ENCODE data around the gene NOP9. TPM values are rescaled to one million over a fixed set of nuclear protein-coding genes. Genes with fewer than 3 reads are reported as not detected.

NOP9 gene
- polyA plus RNA-seq, 1 donor from 2014 or later: 1.6 TPM

DNA sequence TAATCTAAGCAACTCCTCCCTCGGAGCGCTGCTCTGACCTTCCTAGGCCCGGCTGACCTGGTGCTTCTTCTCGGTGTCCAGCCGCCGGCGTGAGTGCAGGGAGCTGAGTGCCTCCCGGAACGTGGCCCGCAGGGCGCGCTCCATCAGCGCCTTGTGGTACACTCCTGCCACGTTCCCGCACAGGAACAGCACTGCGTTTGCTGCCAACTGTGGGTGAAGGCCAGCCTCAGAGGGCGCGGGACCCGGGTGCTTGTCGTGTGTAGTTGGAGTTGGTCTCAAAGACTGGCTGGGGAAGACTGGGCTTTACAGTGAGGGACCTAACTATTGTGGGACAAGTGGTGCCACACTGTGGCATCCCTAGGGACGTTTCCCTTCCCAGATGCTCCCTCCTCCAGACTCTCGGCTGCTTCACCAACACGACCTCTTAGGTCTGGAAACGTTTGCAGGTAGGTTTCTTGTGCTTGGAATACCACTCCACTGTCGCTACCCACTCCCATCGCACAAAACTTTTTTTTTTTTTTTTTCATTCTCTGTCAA is 32.1 kb downstream of the NOP9 start:
- peaks cover 6 to 19% (median 17%) of the 10 kb centered on the region in 3 donors for H3K4me1 Mint-ChIP-seq
- H3K36me3 Mint-ChIP-seq: peaks cover 5% of the 10 kb centered on the region

DNA sequence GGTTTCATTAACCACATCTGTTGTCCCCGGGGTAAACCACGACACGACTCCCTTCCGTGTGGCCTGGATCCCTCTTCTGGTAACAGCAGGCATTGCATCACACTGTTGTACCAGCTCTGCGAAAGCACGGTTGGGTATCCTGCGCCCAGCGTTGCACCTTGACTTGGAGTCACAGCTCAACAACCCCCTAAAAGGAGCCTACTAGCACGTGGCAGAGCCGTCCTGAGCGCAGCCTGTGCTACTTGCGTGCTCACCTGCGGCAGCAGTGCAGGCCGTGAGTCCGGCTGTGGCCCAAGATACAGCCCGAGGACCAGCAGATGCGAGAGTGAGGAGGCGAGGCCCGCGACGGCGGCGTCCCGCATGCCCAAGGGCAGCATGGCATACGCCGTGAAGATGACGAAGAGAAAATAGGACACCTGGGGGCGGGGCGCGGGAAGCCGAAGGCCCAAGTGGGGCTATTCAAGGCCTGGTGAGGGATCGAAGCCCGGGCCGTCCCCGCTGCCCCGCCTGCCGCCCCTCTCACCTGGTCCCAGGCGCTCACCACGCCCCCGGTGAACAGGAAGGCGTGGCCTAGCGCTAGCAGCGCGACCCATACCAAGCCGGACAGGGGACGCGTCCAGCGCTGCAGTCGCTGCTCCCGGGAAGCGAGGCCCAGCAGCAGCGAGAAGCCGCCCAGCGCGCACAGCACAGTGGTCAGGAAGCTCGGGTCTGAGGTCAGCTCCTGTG is 32.8 kb downstream of the NOP9 start:
- no peaks in the 10 kb centered on the region for H3K9me3 Mint-ChIP-seq
- peak overlapping the region; percentile 3 to 94 (median 59) for H3K27ac Mint-ChIP-seq
- H3K4me1 Mint-ChIP-seq: peaks cover 6 to 17% (median 17%) of the 10 kb centered on the region in 3 donors
- peak overlapping the region; percentile 70 to 92 (median 88) for H3K4me3 Mint-ChIP-seq
- peaks cover 5% of the 10 kb centered on the region for H3K36me3 Mint-ChIP-seq
- peaks cover 30% of the 10 kb centered on the region for H3K27me3 Mint-ChIP-seq

More for the DNA sequence above, 32.1 kb downstream of the NOP9 start:
- peak overlapping the region; percentile 70 to 92 (median 88) for H3K4me3 Mint-ChIP-seq
- no peaks in the 10 kb centered on the region for H3K9me3 Mint-ChIP-seq
- peak overlapping the region; percentile 3 to 94 (median 59) for H3K27ac Mint-ChIP-seq
- peaks cover 31% of the 10 kb centered on the region for H3K27me3 Mint-ChIP-seq

DNA sequence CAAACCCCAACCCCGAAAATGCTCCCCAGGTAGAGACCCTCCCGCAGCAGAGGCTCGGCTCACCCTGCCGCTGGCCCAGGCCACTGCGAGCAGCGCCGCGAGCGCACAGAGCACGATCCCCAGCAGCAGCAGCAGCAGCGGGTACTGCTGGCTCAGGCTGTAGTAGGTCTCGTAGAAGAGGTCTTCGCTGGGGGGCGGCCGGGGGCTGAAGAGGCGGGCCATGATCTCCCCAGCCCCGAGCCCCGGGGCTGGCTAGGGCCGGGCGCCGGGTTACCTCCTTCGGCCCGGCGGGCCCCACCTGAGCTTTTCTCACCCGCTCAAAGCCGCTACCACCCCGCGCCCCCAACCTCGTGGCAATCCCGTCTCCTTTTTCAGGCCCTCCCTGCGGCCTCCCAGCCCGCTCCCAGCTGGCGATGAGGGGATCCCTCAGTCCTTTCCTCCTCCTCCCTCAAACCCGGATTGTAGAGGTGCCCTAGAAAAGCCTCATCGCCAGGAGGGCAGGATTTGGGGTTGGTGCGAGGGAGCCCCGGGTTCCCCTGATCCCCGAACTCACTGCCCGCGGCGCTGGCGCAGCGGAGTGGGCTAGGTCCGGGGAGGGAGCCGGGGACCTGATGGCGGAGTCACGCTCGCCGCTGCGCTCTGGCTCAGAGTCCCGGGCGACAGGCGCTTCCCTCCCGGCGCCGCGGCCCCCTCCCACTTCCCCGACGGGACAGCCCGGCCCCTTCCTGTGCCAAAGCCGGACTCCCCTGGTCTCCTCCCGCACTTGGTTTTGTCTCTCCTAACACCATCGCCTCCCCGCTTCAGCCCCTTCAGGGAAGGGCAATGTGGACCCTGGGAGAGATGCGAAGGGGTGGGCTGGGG is 35.0 kb downstream of the NOP9 start, which contains the start of gene ADCY4:
ADCY4 (minus strand) TSS at position 641 of the 861 bp plus-strand sequence; CDS start at position 222, 419 bp downstream.
- Mint-ChIP-seq H3K4me1 (peaks cover 8 to 27% (median 21%) of the 10 kb centered on the region in 3 donors), H3K36me3 (peaks cover 5% of the 10 kb centered on the region)

DNA sequence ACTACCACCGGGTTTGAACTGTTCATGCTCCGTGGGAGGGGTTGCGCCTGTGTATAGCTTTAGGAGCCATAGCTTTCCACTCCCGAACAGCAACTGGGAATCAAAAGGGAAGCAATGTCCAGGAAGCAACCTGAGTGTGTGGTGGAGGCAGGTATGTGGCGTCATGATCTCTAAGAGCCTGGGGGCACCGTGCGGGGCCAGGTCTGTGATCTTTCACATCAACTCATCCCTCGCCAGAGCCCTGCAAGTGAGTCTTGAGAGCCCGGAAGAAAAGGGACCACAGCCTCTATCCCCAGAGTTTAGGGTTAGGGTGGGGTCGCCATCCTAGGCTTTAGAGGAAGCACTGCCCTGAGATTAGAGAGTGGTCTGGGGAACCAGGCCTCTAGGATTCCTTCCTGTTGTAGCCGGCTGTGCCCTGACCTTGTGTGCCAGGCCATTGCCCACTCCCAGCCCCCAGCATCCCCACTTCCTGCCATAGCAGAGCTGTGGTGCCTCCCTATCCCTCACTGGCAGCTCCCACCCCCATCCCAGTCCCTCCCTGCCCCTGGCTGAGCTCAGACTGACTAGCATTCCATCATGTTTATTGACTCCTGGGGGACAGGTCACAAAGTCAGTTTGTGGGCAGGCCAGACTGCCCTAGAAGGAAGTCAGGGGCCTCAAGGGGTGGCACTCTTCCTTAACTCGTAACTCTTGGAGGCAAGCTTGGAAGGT is 36.0 kb downstream of the NOP9 start:
- H3K27me3 Mint-ChIP-seq: peaks cover 28% of the 10 kb centered on the region

More for the DNA sequence above, 35.0 kb downstream of the NOP9 start, which contains the start of gene ADCY4:
- peaks cover 28% of the 10 kb centered on the region for H3K27me3 Mint-ChIP-seq
- no peaks in the 10 kb centered on the region for H3K9me3 Mint-ChIP-seq
- H3K4me3 Mint-ChIP-seq: peak within 1 kb of the TSS; percentile 34 to 81 (median 62)
- H3K27ac Mint-ChIP-seq: peak within 1 kb of the TSS in 2 of 3 donors; percentile 39 to 53

DNA sequence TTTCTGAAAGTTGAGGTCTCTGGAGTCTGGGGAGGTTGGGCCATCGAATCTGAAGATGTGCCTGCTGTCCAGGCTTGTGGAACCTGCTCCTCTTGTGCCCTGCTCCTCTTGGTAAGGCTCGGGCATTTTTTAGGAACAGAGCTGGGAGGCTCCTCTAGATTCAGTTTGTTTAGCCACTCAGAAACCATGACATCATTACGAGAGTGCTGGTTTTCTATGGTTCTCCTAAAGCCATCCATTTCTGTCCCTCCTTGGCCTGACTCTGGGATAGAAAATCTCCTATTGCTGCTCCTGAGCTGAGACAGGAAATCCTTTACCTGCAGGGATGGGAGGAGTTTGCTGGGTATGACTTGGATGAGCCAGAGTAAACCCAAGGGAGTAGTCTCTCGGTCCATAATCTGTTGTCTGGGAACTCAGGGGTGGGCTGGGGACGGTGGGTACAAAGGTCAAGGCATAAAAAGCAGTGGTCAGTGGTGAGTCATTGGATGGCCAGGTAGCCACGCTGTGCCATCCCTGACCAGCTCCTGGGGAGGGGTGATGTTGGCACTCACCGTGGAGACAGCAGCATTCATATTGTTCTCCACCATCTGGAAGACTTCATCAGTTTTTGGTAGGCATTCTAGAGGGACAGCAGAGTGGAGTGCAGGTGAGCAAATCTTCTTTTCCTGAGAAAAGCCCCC is 37.6 kb downstream of the NOP9 start:
- H3K9me3 Mint-ChIP-seq: no peaks in the 10 kb centered on the region
- H3K4me3 Mint-ChIP-seq: peak overlapping the region in 3 of 4 donors; percentile 25 to 96 (median 59)
- H3K36me3 Mint-ChIP-seq: peaks cover 5% of the 10 kb centered on the region
- peaks cover 9 to 21% (median 21%) of the 10 kb centered on the region in 3 donors for H3K4me1 Mint-ChIP-seq
- peaks cover 25% of the 10 kb centered on the region for H3K27me3 Mint-ChIP-seq
- no peak overlapping the region for H3K27ac Mint-ChIP-seq

More for the DNA sequence above, 36.0 kb downstream of the NOP9 start:
- peaks cover 5% of the 10 kb centered on the region for H3K36me3 Mint-ChIP-seq
- peak overlapping the region in 2 of 4 donors; percentile 34 to 76 for H3K4me3 Mint-ChIP-seq
- H3K9me3 Mint-ChIP-seq: no peaks in the 10 kb centered on the region
- no peak overlapping the region for H3K27ac Mint-ChIP-seq
- peaks cover 13 to 26% (median 25%) of the 10 kb centered on the region in 3 donors for H3K4me1 Mint-ChIP-seq

DNA sequence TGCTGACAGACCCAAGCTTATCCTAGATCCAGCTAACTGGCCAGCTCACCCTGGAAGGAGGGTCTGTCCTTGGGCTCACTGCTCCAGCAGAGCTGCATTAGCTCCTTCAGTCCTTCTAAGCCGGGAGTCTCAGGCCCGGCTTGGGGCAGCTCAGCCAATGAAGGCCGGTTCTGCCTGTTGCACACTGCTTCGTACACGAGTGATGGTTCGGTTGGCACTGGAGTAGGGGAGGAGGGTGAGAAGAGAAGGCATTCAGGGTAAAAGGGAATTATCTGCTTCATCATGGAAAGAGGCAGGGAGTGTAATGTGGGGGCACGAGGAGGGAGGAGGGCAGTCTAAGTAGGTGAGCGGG is 38.1 kb downstream of the NOP9 start:
- Mint-ChIP-seq H3K9me3 (no peaks in the 10 kb centered on the region), H3K27ac (no peak overlapping the region), H3K36me3 (peaks cover 5% of the 10 kb centered on the region), H3K27me3 (peaks cover 19% of the 10 kb centered on the region), H3K4me1 (peaks cover 7 to 19% (median 18%) of the 10 kb centered on the region in 3 donors), H3K4me3 (peak overlapping the region in 2 of 4 donors; percentile 25 to 96)

DNA sequence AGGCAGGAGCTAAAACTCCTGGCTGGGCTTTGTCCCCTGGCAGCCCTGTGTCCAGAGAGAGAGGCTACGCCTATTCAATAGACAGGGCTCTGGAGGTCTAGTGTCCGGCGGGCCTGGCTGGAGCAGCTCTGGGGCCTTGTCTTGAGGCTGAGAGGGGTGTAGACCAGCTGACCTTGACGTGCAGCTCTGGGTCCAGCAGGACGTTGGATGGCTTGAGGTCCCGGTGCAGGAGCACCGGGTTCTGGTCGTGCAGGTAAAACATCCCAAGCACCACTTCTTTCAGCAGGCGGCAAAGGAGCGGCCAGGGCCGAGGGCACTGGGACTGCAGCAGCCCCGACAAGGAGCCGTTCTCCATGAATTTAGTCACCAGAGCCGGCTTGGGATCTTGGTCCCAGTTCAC is 39.2 kb downstream of the NOP9 start:
- Mint-ChIP-seq H3K4me3 (peak overlapping the region; percentile 94 to 98 (median 96)), H3K27ac (peak overlapping the region in 1 of 3 donors; percentile 94), H3K9me3 (no peaks in the 10 kb centered on the region), H3K27me3 (peaks cover 11% of the 10 kb centered on the region), H3K36me3 (peaks cover 5% of the 10 kb centered on the region), H3K4me1 (peaks cover 7 to 17% (median 17%) of the 10 kb centered on the region in 3 donors)

DNA sequence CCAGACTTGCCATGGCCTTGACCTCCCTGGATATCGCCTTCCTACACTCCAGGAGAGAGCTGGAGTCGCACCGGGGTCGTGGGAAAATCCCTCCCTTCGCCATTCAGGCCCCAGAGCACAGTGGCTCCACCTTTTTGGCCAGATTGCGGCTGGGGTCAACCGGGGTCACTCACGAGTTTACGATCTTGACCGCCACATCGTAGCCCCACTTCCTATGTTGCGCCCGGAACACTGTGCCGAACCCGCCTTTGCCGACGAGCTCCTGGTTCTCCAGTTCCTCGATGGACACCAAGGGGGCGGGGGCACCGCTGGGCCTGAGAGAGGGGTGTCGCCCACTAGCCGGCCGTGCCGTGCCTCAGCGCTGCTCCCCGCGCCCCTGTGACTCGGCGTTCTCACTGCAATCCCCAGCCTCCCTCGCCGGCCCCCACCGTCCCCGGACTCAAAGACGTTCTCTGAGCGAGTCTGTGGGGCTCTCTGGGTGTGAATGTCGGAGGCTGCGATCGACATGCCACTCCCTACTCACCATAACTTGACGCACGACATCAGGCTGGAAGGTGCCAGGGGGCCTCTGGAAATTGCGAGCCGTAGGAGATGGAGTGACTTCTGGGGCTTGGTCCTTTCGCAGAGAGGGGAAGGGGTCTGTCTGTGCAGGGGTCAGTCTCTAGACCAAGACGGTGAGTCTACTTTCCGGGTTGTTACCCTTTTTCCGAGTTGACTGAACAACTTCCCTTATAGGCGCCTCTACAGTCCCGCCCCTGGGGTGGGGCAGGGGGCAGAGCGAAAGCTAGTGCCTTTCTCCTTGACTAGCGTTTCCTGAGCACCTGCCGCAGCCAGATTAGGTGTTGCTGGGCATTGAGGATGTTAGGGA is 39.9 kb downstream of the NOP9 start, which contains the start of gene RIPK3:
RIPK3 (minus strand) TSS at position 708 of the 868 bp plus-strand sequence; CDS start at position 543, 165 bp downstream.
- peak within 1 kb of the TSS; percentile 75 to 94 (median 91) for H3K27ac Mint-ChIP-seq
- H3K4me1 Mint-ChIP-seq: peaks cover 7 to 14% (median 14%) of the 10 kb centered on the region in 3 donors
- peaks cover 5% of the 10 kb centered on the region for H3K36me3 Mint-ChIP-seq
- peaks cover 7% of the 10 kb centered on the region for H3K27me3 Mint-ChIP-seq
- H3K9me3 Mint-ChIP-seq: no peaks in the 10 kb centered on the region
- H3K4me3 Mint-ChIP-seq: peak within 1 kb of the TSS; percentile 94 to 98 (median 96)

DNA sequence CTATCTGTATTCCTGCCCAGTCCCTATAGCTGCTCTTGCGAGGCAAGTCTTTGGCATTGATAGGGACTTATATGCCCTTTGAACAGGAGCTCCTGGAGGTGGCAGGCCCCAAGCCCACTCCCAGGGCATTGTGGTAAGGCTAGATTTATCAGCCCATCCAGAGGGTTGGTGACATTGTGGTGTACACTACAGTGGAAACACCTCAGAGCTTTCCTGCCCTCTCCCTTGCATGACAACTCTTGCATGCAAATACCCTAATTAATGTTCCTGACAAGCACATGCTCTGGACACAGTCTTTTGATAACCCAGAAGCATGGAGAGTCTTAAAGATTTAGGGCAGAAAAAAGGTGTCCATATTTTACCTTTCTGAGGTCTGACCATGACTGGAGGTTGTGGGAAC is 41.0 kb downstream of the NOP9 start:
- Mint-ChIP-seq H3K27ac (no peak overlapping the region), H3K4me3 (peak overlapping the region in 2 of 4 donors; percentile 2 to 96), H3K9me3 (no peaks in the 10 kb centered on the region), H3K4me1 (peaks cover 7 to 12% (median 12%) of the 10 kb centered on the region in 3 donors), H3K36me3 (peaks cover 5% of the 10 kb centered on the region), H3K27me3 (peaks cover 8% of the 10 kb centered on the region)

DNA sequence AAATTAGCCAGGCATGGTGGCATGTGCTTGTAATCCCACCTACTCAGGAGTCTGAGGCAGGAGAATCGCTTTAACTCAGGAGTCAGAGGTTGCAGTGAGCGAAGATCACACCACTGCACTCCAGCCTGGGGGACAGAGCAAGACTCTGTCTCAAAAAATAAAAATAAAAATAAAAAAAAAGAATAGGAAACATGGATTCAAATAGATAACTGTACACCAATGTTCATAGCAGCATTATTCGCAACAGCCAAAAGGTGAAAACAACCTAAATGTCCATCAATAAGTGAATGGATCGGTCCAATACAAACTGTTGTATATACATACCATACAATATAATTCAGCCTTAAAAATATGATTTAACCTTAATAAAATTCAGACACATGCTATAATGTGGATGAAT is 43.2 kb downstream of the NOP9 start:
- Mint-ChIP-seq H3K4me3 (no peak overlapping the region), H3K4me1 (peaks cover 7 to 12% (median 9%) of the 10 kb centered on the region in 3 donors), H3K9me3 (no peaks in the 10 kb centered on the region), H3K27ac (no peak overlapping the region), H3K36me3 (no peaks in the 10 kb centered on the region), H3K27me3 (peaks cover 8% of the 10 kb centered on the region)

DNA sequence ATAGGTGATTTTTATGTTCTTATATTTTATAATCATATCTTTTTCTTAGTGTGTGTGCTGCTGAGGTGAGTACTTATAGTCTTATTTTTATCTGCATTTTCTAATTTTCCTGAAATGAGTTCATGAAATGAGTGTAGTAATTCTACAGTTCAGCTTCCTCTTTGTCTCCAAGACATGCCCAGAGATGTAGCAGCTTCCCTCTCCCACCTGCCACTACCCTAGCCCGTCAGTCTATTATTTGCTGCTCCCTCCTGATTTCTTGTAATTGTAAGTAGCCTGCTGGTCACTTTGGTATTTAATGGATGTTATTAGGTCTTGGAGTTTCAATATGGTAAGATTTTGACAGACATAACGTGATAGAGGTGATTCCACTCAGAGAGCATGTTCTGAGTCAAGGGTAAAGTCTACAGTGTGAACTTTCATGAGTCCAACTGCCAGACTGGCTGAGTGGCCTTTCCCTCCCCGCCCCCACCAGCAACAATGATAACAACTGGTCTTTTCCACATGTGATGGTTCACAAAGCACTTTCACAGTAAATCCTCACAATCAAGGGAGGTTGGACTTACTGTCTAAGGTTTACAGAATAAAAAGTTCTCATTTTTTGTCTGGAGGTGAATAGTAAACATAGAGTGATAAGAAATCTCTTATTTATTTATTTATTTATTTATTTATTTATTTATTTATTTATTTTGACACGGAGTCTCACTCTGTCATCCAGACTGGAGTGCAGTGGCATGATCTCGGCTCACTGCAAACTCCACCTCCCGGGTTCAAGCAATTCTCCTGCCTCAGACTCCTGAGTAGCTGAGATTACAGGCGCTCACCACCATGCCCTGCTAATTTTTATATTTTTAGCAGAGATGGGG is 44.4 kb downstream of the NOP9 start:
- no peaks in the 10 kb centered on the region for H3K9me3 Mint-ChIP-seq
- peaks cover 8% of the 10 kb centered on the region for H3K27me3 Mint-ChIP-seq
- H3K27ac Mint-ChIP-seq: no peak overlapping the region
- H3K4me1 Mint-ChIP-seq: peaks cover 2 to 7% (median 6%) of the 10 kb centered on the region in 3 donors
- H3K36me3 Mint-ChIP-seq: no peaks in the 10 kb centered on the region
- H3K4me3 Mint-ChIP-seq: no peak overlapping the region

DNA sequence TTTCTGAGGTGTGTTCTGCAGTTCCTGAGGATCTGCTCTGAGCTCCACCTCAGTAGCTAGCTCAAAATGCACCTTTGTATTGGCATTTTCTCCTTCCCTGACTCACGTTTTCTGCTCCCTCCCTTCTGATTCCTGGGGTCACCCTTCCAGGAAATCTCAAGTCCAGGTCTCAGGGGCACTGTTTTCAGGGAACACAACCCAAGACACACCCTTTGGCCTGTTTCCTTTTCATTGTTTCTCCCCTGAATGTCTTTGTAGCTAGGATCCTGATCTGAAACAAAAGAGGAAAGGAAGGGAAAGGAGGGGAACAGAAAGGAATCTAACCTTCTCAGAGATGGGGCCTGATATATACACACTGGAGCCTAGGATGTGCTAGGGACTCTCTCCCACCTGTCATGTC is 47.5 kb downstream of the NOP9 start:
- Mint-ChIP-seq H3K4me3 (no peak overlapping the region), H3K36me3 (no peaks in the 10 kb centered on the region), H3K27ac (no peak overlapping the region), H3K9me3 (no peaks in the 10 kb centered on the region), H3K4me1 (no peaks in the 10 kb centered on the region), H3K27me3 (peaks cover 16% of the 10 kb centered on the region)

Measured in IgD-negative memory B cell (primary cell).